Fibroblast of lung (primary cell): ENCODE measurements around the gene LRRN4.

Experiments used
- CTCF ChIP-seq, 2 donors: IDR thresholded peaks in 1 of 2; conservative IDR thresholded peaks in 1 of 2; 1 replicate in 1 of 2; 2 replicates in 1 of 2; pipeline ENCODE4 v1.5.1; 2011 to 2012; ENCODE audit warnings: low read length in 2 of 2, control low read depth in 1 of 2, inconsistent platforms in 1 of 2, low read depth in 1 of 2, mild to moderate bottlenecking in 1 of 2
- EZH2 ChIP-seq: IDR thresholded peaks from 2 replicates; pipeline ENCODE4 v1.5.1; 2012; ENCODE audit warnings: low read length, control low read depth, mild to moderate bottlenecking; ENCODE audit errors: missing control alignments

DNA sequence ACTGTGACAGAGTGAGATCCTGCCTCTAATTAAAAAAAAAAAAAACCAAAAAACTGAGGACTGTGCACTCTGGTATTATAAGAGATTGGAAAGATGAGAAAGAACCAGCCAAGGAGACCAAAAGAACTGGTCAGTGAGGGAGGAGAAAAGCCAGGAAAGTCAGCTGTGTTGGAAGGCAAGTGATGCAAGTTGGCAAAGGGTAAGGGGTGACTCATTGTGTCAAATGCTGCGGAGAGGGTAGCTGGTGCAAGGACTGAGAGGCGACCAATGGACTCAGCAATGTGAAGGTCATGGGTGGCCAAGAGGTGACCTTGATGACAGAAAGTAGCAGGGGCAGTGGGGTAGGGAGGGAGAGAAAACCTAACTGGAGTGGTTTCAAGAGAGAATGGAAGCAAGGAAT lies 27.4 kb upstream of the LRRN4 start:
- TF ChIP-seq CTCF (conservative IDR thresholded peaks at IDR 0.05 in 1 of 2, IDR thresholded peaks at IDR 0.05 in 1 of 2; ENCODE audit: low read depth in 1 of 2, low read length in 2 of 2) (no peak), EZH2 (no peak)
